Ramos (cell line): Measurements from ENCODE around the gene RPUSD1.

Experiments
- in situ Hi-C: fragments of 300-500 bp; cut with MboI; formaldehyde crosslinking; loops from one replicate; pipeline ENCODE4 v1.14.3; 2022; ENCODE audit warnings: low sequenced_read_pairs; ENCODE audit not compliant: unreplicated experiment

RPUSD1 gene

DNA sequence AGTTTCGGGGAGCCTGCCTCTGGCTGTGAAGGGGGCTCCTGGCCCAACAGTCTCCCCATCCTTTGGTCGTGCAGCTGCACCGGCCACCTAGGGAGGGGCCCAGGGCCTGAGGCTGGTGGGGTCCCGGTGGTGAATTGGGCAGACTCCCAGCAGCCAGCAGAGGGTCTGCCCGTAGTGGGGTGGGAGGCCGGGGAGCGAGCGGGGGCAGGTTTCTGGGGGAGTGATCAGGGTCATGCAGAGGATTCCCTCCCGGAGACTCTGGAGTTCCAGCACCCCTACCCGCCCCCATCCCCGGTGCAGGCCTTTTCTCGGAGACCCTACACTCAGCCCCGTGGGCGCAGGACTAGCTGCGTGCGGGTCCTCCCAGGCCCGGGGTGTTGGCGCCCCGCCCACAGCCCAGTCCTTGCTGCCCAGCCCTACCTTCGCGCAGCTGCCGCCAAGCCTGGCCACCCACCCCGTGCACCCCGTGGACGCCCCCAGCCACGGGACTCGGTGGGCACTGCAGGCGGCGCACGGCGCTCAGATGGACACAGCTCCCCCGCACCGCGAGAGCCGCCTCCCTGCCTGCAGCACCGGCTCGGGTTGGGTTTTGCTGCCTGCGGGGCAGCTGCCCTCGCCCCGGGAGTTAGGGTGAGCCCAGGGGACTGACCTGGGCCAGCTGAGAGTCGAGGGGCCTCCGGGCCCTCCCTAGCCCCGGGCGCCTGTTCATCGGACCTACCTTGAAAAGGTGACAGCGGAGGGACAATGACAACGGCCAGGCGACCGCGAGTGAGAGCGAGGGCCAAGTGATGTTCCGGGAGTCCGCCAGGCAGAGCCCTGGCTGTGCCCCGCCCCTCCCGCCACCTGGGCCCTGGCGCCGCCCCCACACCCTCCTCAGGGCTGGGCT is 12.0 kb upstream of the RPUSD1 start, which contains the start of gene GNG13:
Gene GNG13, minus strand, starts transcription at position 787 of the 886 bp plus-strand sequence. CDS start 1,657 bp downstream, outside the sequence.
- in situ Hi-C loops = no loop called here

DNA sequence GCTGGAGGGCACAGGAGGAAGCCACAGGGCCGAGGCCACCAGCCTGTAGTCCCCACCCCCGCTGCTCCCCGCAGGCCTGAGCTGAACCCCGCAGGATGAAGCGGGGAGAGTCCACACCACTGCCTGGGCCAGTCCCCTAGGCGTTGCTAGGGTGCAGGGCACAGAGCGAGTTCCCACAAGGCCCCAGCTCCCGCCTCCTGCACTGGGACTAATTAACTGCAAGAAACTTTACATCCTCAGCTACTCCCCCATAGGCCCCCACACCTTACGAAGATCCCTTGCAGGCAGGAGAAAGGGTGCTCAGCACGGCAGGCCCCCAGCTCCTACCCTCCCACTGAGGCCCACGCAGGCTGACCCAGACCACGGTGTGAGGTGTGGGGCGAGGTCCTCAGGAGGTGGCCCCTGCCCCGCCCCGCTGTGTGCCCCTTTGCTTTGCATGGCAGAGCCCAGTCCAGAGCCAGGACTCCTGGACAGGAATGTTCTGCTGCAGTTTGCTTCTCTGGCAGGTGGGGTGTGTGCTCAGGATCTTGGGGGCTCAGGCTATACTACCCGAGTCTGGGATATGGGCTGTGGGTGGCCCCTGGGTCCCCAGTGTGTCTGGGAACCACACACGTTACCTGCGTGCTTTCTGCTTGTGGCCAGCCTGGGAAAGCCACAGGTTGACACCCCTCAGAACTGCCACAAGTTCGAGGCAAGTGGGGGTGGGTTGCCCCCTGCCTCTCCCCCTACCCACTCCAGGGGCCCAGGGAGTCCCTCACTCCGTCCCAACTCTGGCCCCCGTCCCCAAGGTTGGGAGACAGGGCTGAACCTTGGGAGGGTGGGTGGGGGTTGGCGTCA is 11.1 kb upstream of the RPUSD1 start:
- in situ Hi-C loops = no loop called here

DNA sequence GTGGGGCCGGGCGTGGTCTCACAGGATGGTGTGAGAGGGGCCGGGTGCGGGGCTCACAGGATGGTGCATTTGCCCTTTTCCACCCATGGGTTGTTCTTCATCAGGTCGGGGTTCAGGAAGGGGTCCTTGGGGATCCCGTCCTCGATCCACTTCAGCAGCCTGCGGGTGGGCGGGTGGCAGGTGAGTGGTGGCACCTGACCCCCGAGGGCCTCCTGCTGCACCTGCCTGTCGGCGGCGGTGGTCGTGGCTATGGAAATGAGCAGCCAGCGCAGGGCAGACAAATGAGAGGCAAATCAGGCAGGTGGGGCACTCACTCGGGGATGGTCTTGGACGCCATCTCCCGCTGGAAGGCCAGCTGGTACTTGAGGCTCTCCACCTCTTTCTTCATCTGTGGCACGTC is 10.5 kb upstream of the RPUSD1 start:
- in situ Hi-C loops = no loop called here

DNA sequence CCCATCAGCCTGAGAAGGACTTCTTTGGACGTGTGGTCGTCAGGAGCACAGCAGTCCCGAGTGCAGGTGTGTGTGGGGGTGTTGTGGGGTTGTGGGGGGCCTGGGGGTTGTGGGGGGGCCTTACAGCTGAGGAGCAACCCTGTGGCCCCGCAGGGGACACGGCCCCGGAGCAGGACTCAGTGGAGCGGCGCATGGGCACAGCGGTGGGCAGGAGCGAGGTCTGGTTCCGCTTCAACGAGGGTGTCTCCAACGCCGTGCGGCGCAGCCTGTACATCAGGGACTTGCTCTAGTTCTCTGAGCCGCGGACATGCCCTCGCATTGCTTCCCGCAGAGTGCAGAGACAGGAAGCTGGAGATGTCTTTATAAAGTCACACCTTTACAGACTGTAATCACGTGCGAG is 9.5 kb upstream of the RPUSD1 start:
- in situ Hi-C loops = no loop called here

DNA sequence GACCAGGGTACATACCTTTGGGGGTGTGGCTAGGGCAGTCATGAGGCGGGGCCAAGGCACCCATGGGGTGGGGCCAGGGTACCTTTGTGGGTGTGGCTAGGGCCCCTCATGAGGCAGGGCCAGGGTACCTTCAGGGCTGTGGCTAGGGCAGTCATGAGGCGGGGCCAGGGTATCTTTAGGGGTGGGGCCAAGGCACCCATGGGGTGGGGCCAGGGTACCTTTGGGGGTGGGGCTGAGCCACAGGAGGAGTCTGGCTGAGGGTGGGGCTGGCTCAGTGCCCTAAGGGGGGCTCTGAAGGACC is 8.9 kb upstream of the RPUSD1 start:
- in situ Hi-C loops = no loop called here

DNA sequence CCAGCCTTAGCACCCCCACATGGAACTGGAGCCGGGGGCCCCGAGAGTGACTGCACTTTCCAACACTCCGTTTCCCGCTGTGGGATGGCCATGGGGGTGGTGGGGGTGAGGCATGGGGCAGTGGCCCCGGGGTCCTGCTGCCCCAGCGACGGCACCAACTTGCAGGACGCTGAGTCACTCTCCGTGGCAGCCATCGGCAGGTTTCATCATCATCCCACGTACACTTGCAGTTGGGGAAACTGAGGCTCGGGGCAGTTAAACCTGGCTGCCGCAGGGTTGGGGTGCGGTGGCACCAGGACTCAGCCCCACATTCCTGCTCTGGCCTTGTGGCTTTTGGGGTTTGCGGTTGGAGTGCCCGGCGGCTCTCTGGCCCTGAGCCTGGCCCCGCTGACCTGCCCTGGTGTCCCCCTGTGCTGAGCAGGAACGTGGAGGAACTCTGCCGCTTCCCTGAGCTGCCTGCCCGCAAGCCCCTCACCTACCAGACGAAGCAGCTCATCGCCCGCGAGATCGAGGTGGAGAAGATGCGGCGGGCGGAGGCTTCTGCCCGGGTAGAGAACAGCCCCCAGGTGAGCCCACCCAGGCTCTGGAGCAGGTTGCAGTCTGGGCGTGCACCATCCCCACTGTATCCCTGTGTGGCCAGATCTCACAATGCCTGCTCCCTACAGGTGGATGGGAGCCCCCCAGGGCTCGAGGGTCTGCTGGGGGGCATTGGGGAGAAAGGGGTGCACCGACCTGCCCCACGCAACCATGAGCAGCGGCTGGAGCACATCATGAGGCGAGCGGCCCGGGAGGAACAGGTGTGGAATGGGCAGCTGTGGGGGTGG is 8.3 kb upstream of the RPUSD1 start:
- in situ Hi-C loops = no loop called here

DNA sequence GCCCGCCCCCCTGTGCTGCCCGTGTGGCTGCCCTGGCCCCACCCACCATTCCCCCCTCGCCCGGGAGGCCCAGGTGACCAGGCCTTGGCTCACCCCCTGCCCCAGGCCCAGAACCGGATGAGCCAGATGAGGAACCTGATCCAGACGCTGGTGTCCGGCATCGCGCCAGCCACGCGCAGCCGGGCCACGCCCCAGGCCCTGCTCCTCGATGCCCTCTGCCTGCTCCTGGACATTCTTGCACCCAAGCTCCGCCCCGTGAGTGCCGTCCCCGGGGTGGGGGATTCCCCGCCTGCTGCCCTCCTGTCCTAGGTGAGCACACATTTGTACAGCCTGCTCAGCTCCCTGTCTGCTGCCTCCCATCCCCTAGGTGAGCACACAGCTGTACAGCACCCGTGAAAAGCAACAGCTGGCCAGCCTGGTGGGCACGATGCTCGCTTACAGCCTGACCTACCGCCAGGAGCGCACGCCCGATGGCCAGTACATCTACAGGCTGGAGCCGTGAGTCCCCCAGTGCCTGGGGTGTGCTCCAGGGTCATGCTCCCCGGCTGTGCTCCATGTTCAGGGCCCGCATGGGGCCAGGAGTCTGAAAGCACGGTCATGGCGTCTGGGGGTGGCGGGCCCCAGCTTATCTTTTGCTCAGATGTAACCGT is 7.5 kb upstream of the RPUSD1 start:
- in situ Hi-C loops = no loop called here

DNA sequence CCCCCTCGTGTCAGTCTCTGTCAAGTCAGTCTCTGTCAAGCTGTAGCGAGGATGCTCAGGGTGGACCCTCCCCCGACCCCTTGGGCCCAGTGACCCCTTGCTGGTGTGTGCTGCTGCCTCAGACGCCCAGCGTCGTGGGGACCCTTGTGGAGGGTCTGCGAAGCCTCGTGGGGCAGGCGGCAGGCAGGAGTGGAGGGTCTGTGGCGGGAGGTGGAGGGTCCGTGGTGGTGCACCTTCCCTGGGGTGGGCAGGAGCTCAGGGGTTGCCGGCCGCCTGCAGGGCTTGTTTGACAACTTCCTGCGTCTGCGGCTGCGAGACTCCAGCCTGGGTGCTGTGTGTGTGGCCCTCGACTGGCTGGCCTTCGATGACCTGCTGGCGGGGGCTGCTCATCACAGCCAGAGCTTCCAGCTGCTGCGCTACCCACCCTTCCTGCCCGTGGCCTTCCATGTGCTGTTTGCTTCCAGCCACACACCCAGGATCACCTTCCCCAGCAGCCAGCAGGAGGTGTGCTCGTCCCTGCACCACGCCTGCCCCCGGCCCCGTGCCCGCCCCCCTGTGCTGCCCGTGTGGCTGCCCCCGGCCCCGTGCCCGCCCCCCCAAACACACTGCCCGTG is 6.8 kb upstream of the RPUSD1 start:
- in situ Hi-C loops = no loop called here

DNA sequence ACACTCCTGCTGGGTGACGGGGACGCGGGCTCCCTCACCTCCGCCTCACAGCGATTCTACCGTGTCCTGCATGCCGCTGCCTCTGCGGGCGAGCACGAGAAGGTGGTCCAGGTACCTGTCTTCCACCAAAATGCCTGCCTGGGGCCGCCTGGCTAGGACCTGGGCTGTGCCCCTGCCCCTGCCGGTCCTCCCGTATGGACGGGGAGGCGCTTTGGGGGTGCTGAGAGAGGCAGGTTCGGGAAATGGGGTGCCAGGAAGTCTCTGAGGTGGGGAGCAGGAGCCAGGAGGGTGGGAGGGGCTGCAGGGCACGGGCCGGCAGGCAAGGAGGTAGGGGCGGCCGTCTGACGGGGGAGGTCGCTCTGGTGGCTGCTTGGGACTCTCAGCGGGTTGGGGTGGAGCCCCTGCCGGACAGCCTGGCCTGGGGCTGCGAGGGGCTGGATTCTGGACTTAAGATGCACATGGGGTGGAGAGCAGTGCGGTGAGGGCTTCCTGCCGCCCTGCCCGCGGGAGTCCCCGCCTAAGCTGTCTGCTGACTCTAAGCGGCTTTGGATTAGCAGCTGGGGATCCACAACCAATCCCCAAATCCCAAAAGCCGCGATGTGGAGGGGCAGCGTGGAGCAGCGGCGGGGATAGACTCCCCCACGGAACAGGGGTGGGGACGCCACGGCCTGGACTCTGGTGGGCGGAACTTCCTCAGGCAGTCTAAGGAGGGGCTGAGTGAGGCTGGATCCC is 6.1 kb upstream of the RPUSD1 start:
- in situ Hi-C loops = no loop called here

DNA sequence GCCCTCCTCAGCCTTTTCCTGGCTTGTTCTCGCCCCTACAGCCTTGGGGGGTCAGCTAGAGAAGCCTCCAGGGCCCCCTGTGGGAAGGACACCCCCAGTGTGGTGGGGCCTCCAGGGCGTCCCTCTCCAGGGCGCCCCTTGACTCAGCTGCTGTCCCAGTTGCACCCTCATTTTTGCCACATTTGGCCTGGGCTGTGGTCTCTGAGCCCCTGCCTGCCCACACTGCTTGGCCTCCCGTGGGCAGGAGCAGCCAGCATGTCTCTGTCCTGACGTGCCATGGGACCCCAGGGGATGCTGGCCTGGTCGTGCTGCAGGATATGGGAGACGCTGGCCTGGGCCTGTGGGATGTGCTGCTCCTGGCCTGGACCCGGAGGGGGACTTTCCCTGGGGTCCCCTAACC is 5.2 kb upstream of the RPUSD1 start:
- in situ Hi-C loops = no loop called here

DNA sequence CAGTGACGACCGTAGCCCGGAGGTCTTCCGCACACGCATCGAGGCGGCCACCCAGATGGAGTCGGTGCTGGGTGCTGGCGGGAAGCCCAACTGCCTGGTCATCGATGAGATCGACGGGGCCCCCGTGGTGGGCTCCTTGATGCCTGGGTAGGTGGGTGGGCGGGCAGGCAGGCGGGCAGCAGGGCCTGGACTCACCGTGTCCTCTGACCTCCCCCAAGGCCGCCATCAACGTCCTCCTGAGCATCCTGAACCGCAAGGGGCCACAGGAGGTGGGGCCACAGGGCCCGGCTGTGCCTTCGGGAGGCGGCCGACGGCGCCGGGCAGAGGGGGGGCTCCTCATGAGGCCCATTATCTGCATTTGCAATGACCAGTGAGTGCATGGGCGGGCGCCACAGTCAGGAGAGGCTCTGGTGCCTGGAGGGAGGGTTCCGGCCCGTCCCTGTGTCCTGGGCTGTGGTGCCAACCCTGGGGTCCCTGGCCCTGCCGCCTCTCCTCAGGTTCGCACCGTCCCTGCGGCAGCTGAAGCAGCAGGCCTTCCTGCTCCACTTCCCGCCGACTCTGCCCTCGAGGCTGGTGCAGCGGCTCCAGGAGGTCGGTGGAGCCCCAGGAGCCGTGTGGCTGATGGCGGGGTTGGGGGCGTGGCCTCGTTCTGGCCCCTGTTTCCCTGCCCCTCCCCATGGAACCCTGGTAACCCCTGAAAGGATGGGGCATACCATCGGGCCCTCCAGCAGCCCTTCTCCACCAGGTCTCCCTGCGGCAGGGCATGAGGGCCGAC is 4.2 kb upstream of the RPUSD1 start:
- in situ Hi-C loops = no loop called here

DNA sequence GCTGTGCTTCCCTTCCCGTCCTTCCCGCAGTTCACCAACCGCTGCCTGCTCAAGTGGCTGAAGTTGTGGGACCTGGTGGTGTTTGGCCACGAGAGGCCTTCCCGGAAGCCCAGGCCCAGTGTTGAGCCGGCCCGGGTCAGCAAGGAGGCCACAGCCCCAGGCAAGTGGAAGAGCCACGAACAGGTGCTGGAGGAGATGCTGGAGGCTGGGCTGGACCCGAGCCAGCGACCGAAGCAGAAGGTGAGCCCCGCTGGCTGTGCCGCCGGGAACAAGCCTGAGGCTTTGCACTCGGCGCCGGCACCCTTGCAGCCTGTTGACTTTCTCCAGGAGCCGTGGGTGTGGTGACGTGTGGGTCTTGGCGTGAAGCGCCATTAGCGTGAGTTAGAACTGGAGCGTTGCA is 3.0 kb upstream of the RPUSD1 start:
- in situ Hi-C loops = no loop called here

DNA sequence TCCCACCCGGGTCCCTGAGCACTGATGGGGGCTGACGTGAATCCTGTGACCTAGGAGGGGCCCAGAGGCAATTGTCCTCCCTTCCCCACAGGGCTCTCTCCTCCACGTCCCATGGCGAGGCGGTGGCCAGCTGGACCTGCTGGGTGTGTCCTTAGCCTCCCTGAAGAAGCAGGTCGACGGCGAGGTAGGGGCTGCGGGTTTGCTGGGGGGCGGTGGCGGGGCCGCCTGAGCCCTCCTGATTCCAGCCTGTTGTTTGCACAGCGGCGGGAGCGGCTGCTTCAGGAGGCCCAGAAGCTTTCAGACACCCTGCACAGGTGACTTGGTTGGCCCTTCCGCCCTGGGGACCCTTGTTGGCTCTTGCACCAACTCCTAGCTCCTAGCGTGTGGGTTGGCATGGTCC is 1.9 kb upstream of the RPUSD1 start:
- in situ Hi-C loops = no loop called here

DNA sequence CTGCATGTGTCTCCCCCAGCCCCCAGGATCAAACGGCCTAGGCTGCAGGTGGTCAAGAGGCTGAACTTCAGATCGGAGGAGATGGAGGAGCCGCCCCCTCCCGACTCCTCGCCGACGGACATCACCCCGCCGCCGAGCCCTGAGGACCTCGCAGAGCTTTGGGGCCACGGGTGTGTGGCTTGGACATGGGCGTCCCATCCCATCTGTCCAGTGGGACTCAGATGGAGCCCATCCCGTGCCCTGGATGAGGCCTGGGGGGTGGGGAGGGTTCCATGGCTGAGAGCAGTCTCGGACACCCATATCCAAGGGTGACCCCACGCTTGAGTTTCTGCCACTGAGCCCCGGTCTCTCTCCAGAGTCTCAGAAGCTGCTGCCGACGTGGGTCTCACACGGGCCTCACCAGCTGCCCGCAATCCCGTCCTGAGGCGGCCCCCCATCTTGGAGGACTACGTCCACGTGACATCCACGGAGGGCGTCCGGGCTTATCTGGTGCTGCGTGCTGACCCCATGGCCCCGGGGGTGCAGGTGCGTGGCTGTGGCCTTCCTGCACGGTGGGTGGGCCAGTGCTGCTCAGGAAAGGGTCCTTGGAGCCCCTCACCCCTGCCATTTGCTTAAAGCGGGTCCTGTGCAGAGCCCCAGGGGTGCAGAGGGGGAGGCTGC is 1.1 kb upstream of the RPUSD1 start:
- in situ Hi-C loops = loop anchor here (5.0 kb wide), 1 partner anchor 77 kb away; no protein-coding TSS in a partner anchor

DNA sequence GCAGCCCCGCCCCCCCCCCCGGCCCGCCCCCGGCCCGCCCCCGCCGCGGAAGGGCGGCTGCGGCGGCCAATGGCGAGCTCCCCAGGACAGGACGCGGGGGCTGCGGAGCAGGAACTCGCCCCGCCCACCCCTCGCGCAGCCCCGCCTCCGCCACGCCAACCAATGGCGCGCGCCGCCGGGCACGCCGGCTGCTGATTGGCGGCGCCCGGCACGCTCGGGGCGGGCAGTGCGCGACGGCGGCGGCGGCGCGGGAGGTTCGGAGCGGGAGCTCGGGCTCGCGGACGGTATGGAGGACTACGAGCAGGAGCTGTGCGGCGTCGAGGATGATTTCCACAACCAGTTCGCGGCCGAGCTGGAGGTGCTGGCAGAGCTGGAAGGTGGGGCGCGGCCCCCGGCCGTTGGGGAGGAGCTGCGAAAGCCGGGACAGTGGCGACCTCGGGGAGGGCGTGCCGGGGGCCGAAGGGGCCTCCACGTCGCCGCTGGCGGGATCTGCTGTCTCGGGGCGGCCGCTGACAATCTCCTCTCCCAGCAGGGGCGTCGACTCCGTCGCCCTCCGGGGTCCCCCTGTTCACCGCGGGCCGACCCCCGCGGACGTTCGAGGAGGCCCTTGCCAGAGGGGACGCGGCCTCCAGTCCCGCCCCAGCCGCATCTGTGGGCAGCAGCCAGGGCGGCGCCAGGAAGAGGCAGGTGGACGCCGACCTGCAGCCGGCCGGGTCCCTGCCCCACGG is 382 bp upstream of the RPUSD1 start, which contains the start of gene CHTF18:
Gene CHTF18, plus strand, starts transcription at position 222 of the 728 bp plus-strand sequence. Its CDS starts 65 bp downstream, at position 287.
- in situ Hi-C loops = loop anchor here (5.0 kb wide), 1 partner anchor 76 kb away; no protein-coding TSS in a partner anchor

DNA sequence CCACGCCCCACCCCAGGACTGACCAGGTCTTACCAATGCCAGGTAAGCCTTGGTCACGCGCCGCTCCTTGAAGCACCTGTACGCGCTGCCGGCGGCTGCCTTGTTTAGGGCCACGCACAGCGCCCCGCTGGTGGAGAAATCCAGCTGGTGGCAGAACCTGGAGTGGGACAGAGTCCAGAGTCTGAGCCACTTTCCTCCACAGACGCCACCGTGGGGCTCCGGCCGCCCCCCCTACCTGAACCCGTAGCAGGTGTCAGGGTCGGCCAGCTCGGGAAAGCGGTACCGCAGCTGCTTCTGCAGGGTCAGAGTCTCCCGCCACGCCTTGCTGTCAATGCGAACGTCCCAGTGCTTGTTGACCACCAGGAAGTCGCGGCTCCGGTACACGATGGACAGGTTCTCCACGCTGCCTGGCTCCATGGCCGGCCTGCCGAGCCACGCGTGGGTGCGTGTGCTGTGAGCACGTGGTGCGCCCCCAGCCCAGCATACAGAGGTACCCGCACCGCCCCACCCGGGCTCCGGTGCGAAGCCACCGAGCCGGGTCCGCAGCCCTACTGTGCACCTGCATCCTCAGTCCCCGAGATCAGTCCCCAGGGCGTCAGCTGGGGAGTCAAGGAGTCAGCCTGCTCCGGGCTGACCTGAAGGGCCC is 737 bp downstream of the RPUSD1 start:
- in situ Hi-C loops = loop anchor here (5.0 kb wide), 1 partner anchor 75 kb away; no protein-coding TSS in a partner anchor
